GM13976 (cell line): ENCODE results near the gene SOX1.

ENCODE experiments used
- DNase-seq: peaks from one replicate; pipeline ENCODE4 v3.0.0; 2012; ENCODE audit warnings: low spot score
- in situ Hi-C: fragments of 300-500 bp; cut with MboI; formaldehyde crosslinking; loops from one replicate; pipeline ENCODE4 v1.12.0; 2022; ENCODE audit warnings: low sequenced_read_pairs, mixed read lengths, inconsistent platforms; ENCODE audit not compliant: unreplicated experiment
- TF ChIP-seq, protein P1 (sequence below): IDR thresholded peaks from 2 replicates; pipeline ENCODE4 v1.5.1; 2012; ENCODE audit warnings: borderline replicate concordance, mild to moderate bottlenecking; ENCODE audit not compliant: insufficient read depth; ENCODE audit errors: extremely low read depth, missing control alignments, control extremely low read depth

Gene SOX1

DNA sequence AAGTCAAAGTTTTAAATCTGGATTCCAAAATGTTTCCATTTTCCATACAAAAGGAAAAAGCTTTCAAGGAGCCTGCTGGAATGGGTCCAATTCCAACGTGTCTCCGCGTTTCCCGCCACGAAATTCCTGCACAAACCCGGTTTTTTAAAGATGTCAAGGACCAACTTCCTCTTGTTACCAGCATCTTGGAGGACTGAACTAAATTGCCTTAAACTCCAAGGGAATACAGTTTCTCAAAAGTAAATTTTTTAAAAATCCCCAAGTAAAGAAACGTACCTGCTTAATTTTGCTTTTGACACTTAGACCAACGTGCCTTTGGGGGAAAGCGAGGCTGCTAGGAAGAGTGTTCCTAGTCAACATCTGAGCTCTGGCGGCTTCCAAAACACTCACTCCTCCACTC, 12.3 kb upstream of the SOX1 start:
- TF ChIP-seq, protein P1, sequence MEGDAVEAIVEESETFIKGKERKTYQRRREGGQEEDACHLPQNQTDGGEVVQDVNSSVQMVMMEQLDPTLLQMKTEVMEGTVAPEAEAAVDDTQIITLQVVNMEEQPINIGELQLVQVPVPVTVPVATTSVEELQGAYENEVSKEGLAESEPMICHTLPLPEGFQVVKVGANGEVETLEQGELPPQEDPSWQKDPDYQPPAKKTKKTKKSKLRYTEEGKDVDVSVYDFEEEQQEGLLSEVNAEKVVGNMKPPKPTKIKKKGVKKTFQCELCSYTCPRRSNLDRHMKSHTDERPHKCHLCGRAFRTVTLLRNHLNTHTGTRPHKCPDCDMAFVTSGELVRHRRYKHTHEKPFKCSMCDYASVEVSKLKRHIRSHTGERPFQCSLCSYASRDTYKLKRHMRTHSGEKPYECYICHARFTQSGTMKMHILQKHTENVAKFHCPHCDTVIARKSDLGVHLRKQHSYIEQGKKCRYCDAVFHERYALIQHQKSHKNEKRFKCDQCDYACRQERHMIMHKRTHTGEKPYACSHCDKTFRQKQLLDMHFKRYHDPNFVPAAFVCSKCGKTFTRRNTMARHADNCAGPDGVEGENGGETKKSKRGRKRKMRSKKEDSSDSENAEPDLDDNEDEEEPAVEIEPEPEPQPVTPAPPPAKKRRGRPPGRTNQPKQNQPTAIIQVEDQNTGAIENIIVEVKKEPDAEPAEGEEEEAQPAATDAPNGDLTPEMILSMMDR: no peak
- in situ Hi-C loops: no loop called here
- no peak for DNase-seq

DNA sequence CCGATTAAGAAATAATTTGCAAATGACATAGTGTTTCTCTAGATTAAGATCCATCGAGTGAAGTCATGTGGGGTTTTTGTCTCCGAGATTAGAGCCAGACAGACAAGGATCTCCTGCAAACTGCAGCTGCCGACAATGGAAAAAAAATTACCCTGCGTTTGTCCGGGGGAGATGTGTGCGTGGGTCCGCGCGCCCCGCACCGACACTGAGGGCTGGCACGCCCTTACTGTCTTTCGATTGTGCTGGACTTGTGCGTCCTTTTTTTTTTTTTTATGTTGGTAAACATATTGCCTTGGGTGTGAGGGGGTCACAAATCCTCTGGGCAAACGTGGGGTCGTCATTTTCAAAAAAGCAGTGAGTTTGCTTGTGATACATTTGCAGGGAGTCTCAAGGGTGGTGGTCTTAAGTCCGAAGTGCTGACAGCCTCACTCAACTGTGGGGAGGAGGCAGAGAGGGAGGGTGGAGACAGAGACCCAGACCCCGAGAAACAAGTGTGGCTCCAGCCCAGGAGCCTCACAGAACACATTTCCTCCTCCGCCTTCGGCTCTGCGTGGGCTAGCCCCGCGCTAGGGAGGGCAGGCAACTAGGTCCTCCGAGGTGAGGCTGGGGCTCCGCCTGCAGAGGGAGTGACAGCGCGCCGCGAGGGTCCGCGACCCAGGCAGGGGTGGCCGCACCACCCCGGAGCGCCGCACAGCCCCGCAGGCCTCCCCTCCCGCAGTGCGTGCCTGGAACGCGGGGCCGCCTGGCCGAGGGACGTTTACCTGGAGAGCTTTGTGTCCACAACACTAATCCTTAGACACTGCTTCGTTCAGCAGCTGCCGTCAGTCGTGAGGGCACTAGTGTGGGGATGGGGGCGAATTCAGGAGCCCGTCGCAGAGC, 11.7 kb upstream of the SOX1 start:
- TF ChIP-seq, protein P1: no peak
- in situ Hi-C loops: no loop called here
- no peak for DNase-seq

DNA sequence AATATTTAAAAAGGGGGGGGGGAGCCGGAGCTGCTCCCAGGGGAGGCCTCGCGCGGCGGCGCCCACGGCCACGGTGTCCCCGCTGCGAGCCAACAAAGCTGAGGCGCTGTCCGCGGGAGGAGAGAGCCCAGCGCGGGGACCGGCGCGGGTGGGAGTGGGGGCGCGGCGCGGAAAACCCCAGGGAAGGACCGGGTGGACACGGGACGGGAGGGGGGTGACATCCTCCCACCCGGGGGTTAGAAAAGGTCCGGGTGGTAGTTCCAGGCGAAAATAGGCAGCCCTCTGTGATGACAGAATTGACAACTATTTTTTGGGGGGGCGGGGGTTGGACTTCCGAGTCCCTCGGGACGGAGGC, 11.1 kb upstream of the SOX1 start:
- in situ Hi-C loops: no loop called here
- TF ChIP-seq, protein P1: no peak
- no peak for DNase-seq

DNA sequence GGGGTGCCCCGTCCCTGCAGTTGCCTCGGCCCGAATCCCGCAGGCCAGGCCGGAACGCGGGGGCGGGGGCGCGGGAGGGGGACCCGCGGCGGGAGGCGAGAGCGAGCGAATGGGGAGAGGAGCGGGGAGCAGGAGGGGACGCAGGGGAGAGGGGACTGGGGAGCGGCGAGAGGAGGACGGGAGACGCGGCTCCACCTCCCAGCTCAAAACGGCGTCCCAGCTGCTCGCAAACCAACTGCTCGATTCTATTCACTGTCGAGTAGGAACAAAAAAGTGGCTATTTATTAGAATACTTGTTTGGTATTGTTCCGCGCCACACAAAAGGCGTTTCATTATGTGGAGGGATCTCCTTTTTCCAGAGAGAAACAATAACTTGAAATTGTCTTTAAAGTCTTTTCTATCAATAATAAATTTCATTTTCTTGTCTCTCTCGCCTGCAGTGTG, 10.6 kb upstream of the SOX1 start:
- in situ Hi-C loops: no loop called here
- no peak for DNase-seq
- TF ChIP-seq, protein P1: no peak

DNA sequence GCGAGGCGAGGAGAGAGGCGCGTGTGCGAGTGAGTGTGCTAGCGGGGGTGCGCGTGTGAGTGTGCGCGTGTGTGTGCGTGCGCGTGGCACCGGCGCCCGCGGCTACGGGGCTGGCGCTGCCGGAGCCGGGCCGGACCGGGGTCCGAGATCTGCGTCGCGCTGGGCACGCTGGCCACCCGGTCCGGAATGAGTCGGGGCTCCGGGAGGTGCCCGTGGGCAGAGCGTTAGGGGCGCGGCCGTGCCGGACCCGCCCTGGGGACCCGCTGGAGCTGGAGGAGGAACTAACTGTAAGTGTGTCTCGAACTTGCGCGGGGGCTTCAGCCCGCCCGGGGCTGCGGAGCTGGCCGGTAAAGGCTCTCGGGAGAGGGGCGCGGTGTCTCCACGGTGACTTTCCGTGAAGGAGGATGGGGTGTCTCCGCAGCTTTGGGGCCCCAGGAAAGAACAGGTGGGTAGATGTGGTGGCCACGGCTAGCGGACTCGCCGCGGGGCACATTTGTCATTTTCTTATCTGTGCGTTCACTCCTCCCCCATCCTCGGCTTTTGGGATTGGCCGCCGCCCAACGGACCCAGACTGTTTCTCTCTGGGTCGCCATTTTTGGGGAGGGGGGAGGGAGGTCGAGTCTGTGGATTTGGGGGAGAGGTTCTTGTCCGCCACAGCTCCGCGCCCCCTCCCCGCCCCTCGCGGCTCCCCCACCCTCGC, 10.1 kb upstream of the SOX1 start:
- no peak for DNase-seq
- TF ChIP-seq, protein P1: no peak
- in situ Hi-C loops: no loop called here

DNA sequence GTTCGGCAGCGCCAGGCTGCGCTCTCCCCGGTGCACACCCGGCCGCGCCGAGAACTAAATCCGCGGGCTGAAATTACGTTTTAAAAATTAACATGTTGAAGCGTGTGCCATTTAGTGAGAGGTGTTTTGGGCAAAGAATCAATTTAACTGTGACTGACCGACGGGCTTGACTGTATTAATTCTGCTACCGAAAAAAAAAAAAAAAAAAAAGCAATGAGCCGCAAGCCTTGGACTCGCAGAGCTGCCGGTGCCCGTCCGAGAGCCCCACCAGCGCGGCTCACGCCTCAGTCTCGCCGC, 9.6 kb upstream of the SOX1 start:
- no peak for DNase-seq
- TF ChIP-seq, protein P1: no peak
- in situ Hi-C loops: no loop called here
